Measurements from ENCODE around the gene ZBED2.

DNA sequence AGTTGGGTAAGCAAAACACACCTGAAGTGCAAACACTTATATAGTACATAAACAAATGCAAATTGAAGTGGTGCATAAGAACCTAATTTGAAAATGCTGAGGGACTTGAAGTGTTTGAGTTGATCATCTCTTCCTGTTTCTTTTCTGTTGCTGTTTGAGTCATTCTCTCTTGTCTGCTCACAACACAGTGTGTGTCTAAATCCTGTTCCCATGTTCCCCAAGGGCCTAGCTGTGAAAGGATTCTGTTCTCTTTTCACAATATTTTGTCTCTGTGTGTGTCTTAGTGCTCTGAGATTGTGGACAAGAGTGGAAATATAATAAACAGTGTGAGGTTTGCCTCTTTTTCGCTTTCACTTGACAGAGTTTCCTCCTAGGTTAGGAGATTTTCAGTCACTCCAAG is 47.1 kb downstream of the ZBED2 start:
- TF ChIP-seq, protein P1, sequence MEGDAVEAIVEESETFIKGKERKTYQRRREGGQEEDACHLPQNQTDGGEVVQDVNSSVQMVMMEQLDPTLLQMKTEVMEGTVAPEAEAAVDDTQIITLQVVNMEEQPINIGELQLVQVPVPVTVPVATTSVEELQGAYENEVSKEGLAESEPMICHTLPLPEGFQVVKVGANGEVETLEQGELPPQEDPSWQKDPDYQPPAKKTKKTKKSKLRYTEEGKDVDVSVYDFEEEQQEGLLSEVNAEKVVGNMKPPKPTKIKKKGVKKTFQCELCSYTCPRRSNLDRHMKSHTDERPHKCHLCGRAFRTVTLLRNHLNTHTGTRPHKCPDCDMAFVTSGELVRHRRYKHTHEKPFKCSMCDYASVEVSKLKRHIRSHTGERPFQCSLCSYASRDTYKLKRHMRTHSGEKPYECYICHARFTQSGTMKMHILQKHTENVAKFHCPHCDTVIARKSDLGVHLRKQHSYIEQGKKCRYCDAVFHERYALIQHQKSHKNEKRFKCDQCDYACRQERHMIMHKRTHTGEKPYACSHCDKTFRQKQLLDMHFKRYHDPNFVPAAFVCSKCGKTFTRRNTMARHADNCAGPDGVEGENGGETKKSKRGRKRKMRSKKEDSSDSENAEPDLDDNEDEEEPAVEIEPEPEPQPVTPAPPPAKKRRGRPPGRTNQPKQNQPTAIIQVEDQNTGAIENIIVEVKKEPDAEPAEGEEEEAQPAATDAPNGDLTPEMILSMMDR (IDR thresholded peaks at IDR 0.05): no peak
- TF ChIP-seq, protein P2, sequence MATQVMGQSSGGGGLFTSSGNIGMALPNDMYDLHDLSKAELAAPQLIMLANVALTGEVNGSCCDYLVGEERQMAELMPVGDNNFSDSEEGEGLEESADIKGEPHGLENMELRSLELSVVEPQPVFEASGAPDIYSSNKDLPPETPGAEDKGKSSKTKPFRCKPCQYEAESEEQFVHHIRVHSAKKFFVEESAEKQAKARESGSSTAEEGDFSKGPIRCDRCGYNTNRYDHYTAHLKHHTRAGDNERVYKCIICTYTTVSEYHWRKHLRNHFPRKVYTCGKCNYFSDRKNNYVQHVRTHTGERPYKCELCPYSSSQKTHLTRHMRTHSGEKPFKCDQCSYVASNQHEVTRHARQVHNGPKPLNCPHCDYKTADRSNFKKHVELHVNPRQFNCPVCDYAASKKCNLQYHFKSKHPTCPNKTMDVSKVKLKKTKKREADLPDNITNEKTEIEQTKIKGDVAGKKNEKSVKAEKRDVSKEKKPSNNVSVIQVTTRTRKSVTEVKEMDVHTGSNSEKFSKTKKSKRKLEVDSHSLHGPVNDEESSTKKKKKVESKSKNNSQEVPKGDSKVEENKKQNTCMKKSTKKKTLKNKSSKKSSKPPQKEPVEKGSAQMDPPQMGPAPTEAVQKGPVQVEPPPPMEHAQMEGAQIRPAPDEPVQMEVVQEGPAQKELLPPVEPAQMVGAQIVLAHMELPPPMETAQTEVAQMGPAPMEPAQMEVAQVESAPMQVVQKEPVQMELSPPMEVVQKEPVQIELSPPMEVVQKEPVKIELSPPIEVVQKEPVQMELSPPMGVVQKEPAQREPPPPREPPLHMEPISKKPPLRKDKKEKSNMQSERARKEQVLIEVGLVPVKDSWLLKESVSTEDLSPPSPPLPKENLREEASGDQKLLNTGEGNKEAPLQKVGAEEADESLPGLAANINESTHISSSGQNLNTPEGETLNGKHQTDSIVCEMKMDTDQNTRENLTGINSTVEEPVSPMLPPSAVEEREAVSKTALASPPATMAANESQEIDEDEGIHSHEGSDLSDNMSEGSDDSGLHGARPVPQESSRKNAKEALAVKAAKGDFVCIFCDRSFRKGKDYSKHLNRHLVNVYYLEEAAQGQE (IDR thresholded peaks at IDR 0.05; ENCODE audit: insufficient read depth in 1 of 2, low read depth in 2 of 2, low read length in 1 of 2): no peak
- TF ChIP-seq SIN3A (IDR thresholded peaks at IDR 0.05; ENCODE audit: borderline replicate concordance, insufficient read depth, low read depth, low read length) (no peak), POLR2AphosphoS5 (IDR thresholded peaks at IDR 0.05; ENCODE audit: low read depth, low read length) (no peak)

Data from Panc1 (cell line).